NCI-H226 (cell line): ENCODE measurements around the gene TNRC6C.
A peak's percentile ranks its signal among the peaks of the same experiment; 100 is the strongest.

ENCODE experiments used
- DNase-seq: peaks from one replicate; pipeline ENCODE4 v3.0.0-alpha.2; 2015

The TNRC6C gene

GRCh38 chr17:77957857-77958715 is at the start of gene TNRC6C:
Gene TNRC6C, plus strand, starts transcription at chr17:77958703. Its CDS starts 45,504 bp downstream, at chr17:78004207.
- peak; percentile 98 for DNase-seq

GRCh38 chr17:77909236-77909635 is 49.3 kb upstream of the TNRC6C start:
- DNase-seq = no peak

GRCh38 chr17:77909816-77910215 is 48.7 kb upstream of the TNRC6C start:
- DNase-seq = no peak

GRCh38 chr17:77914385-77915254 is 43.9 kb upstream of the TNRC6C start:
- DNase-seq = no peak

- no peak for DNase-seq
These were observed 42.9 kb upstream of the TNRC6C start for GRCh38 chr17:77915594-77916021.

GRCh38 chr17:77916264-77916663 is 42.2 kb upstream of the TNRC6C start:
- no peak for DNase-seq

GRCh38 chr17:77916703-77917481 is 41.6 kb upstream of the TNRC6C start:
- no peak for DNase-seq

- DNase-seq = no peak
These were observed 39.2 kb upstream of the TNRC6C start for GRCh38 chr17:77919276-77919675.

GRCh38 chr17:77923135-77923534 is 35.4 kb upstream of the TNRC6C start:
- DNase-seq = no peak

- no peak for DNase-seq
These were observed 34.6 kb upstream of the TNRC6C start for GRCh38 chr17:77923776-77924513.

- DNase-seq = peak; percentile 3
These were observed 33.7 kb upstream of the TNRC6C start for GRCh38 chr17:77924757-77925336.

GRCh38 chr17:77925831-77926543 is 32.5 kb upstream of the TNRC6C start:
- no peak for DNase-seq

GRCh38 chr17:77926981-77927380 is 31.5 kb upstream of the TNRC6C start:
- DNase-seq = no peak

- no peak for DNase-seq
These were observed 30.6 kb upstream of the TNRC6C start for GRCh38 chr17:77927777-77928518.

- DNase-seq = no peak
These were observed 29.9 kb upstream of the TNRC6C start for GRCh38 chr17:77928519-77929179.

- DNase-seq = no peak
These were observed 29.3 kb upstream of the TNRC6C start for GRCh38 chr17:77929180-77929564.

GRCh38 chr17:77929871-77930436 is 28.5 kb upstream of the TNRC6C start:
- no peak for DNase-seq

- DNase-seq = no peak
These were observed 27.4 kb upstream of the TNRC6C start for GRCh38 chr17:77930780-77931768.
